Mesothelial cell of epicardium (in vitro differentiated cells): Measurements from ENCODE around the gene CHRNB2. TPM values are rescaled to one million over a fixed set of nuclear protein-coding genes. Genes with fewer than 3 reads are reported as not detected.

ENCODE experiments used
- DNase-seq, 2 experiments: peaks; one replicate each; pipeline ENCODE4 v3.0.0; 2021; ENCODE audit warnings: low spot score in 2 of 2; ENCODE audit not compliant: unreplicated experiment in 2 of 2
- H3K27ac Mint-ChIP-seq: 2 replicates; pipeline ENCODE4 v1.8.0; 2021; ENCODE audit warnings: mixed read lengths
- H3K27me3 Mint-ChIP-seq: 2 replicates; pipeline ENCODE4 v1.8.0; 2021; ENCODE audit warnings: low read depth, mixed read lengths
- H3K36me3 Mint-ChIP-seq: 2 replicates; pipeline ENCODE4 v1.8.0; 2021; ENCODE audit warnings: mixed read lengths
- H3K4me1 Mint-ChIP-seq: 2 replicates; pipeline ENCODE4 v1.8.0; 2021; ENCODE audit warnings: mixed read lengths
- H3K4me3 Mint-ChIP-seq: 2 replicates; pipeline ENCODE4 v1.8.0; 2021; ENCODE audit warnings: mild to moderate bottlenecking, moderate library complexity, mixed read lengths
- H3K9me3 Mint-ChIP-seq: 2 replicates; pipeline ENCODE4 v1.8.0; 2021; ENCODE audit warnings: mixed read lengths
- CTCF ChIP-seq: fragments of 200-600 bp; sonication (generic); IDR thresholded peaks from one replicate; pipeline ENCODE4 v1.5.0; 2021; ENCODE audit warnings: antibody characterized with exemption; ENCODE audit not compliant: unreplicated experiment
- total RNA-seq: library from RNA; stranded (reverse); gene quantifications from 3 replicates; pipeline ENCODE4 v1.2.1, GENCODE V29; 2021

The CHRNB2 gene
- total RNA-seq, 1 donor from 2014 or later = 0.31 TPM

- Mint-ChIP-seq H3K27ac (no peak overlapping the region), H3K4me1 (peaks cover 26% of the 10 kb centered on the region), H3K4me3 (no peak overlapping the region), H3K36me3 (no peaks in the 10 kb centered on the region), H3K27me3 (no peaks in the 10 kb centered on the region), H3K9me3 (no peaks in the 10 kb centered on the region)
- no peak for DNase-seq
- TF ChIP-seq CTCF = no peak
Observed at GRCh38 chr1:154614247-154614646, 46.7 kb downstream of the CHRNB2 start.

GRCh38 chr1:154614901-154615300 is 47.3 kb downstream of the CHRNB2 start:
- TF ChIP-seq CTCF = no peak
- H3K4me3 Mint-ChIP-seq = no peak overlapping the region

GRCh38 chr1:154615411-154615810 is 47.8 kb downstream of the CHRNB2 start:
- TF ChIP-seq CTCF = no peak
- Mint-ChIP-seq H3K9me3 (no peaks in the 10 kb centered on the region), H3K4me3 (no peak overlapping the region), H3K27me3 (no peaks in the 10 kb centered on the region), H3K36me3 (no peaks in the 10 kb centered on the region), H3K4me1 (peaks cover 19% of the 10 kb centered on the region), H3K27ac (no peak overlapping the region)
- no peak for DNase-seq

More at GRCh38 chr1:154614901-154615300, 47.3 kb downstream of the CHRNB2 start:
- H3K27ac Mint-ChIP-seq = peak overlapping the region; percentile 25
- peaks cover 19% of the 10 kb centered on the region for H3K4me1 Mint-ChIP-seq
- H3K36me3 Mint-ChIP-seq = no peaks in the 10 kb centered on the region
- DNase-seq = no peak
- no peaks in the 10 kb centered on the region for H3K9me3 Mint-ChIP-seq
- no peaks in the 10 kb centered on the region for H3K27me3 Mint-ChIP-seq

GRCh38 chr1:154616659-154617345 is 49.2 kb downstream of the CHRNB2 start:
- H3K36me3 Mint-ChIP-seq = no peaks in the 10 kb centered on the region
- peaks cover 12% of the 10 kb centered on the region for H3K4me1 Mint-ChIP-seq
- no peak for DNase-seq
- H3K27ac Mint-ChIP-seq = peak overlapping the region; percentile 45
- no peaks in the 10 kb centered on the region for H3K9me3 Mint-ChIP-seq
- no peak for TF ChIP-seq CTCF
- H3K27me3 Mint-ChIP-seq = no peaks in the 10 kb centered on the region
- H3K4me3 Mint-ChIP-seq = no peak overlapping the region

- no peak overlapping the region for H3K4me3 Mint-ChIP-seq
- peaks cover 12% of the 10 kb centered on the region for H3K4me1 Mint-ChIP-seq
- no peak overlapping the region for H3K27ac Mint-ChIP-seq
Observed at GRCh38 chr1:154619181-154619948, 51.8 kb downstream of the CHRNB2 start.

More at GRCh38 chr1:154619181-154619948, 51.8 kb downstream of the CHRNB2 start:
- no peak for DNase-seq
- Mint-ChIP-seq H3K9me3 (no peaks in the 10 kb centered on the region), H3K36me3 (no peaks in the 10 kb centered on the region), H3K27me3 (no peaks in the 10 kb centered on the region)
- no peak for TF ChIP-seq CTCF
